HepG2 (cell line): ENCODE data around the gene ZNF3. TPM values are rescaled to one million over a fixed set of nuclear protein-coding genes. Genes with fewer than 3 reads are reported as not detected.

Experiments used
- ATAC-seq: fragments of 200-7000 bp; cut with Tn5 transposase; 3 replicates; pipeline ENCODE4 v1.9.1; 2020; ENCODE audit warnings: mild to moderate bottlenecking, moderate library complexity
- BruUV-seq: library from RNA; stranded (reverse); fragments of 400-500 nt; replicated peaks from 2 replicates; lab custom pipeline; 2021; lab: Mats Ljungman, UMichigan
- CTCF ChIA-PET: fragments of 300-600 bp; formaldehyde crosslinking; extraction: SDS; loops from one replicate; lab custom pipeline; 2021; ENCODE audit warnings: low total read pairs, inconsistent platforms, low intra/inter-chr PET ratio; lab: Yijun Ruan, JAX
- POLR2A ChIA-PET: fragments of 350-600 bp; sonication (Branson Sonifier 250); formaldehyde crosslinking; loops from one replicate; lab custom pipeline; 2020; ENCODE audit warnings: antibody characterized with exemption, inconsistent platforms; lab: Yijun Ruan, JAX
- DNase-seq: peaks from one replicate; pipeline ENCODE4 v3.0.0-alpha.2; 2015; ENCODE audit warnings: low spot score
- FAIRE-seq: peaks from 3 replicates; lab custom pipeline; 2011; peaks lifted over from hg19 to GRCh38; lab: Jason Lieb, UNC
- H2AFZ ChIP-seq: one replicate; pipeline ENCODE4 v1.6.1; 2011; ENCODE audit warnings: low read length, inconsistent platforms
- H3K27ac ChIP-seq: fragments of 300-600 bp; 3 replicates; pipeline ENCODE4 v1.8.0; 2011; ENCODE audit warnings: mixed run types, mild to moderate bottlenecking, mixed read lengths, low read length, inconsistent platforms; ENCODE audit not compliant: insufficient read depth; ENCODE audit errors: extremely low read length
- H3K27me3 ChIP-seq, 2 experiments: fragments of 200-600 bp in 1 of 2; 2 replicates in 1 of 2; 3 replicates in 1 of 2; pipeline versions ENCODE4 v1.6.0 to v1.8.0; 2011; ENCODE audit warnings: low read length in 2 of 2, mild to moderate bottlenecking in 2 of 2, moderate library complexity in 2 of 2, inconsistent platforms in 1 of 2; ENCODE audit not compliant: insufficient read depth in 2 of 2, control insufficient read depth in 1 of 2
- H3K36me3 ChIP-seq, 2 experiments: fragments of 200-600 bp in 1 of 2; replicated peaks in 1 of 2; 2 replicates in 1 of 2; 3 replicates in 1 of 2; pipeline versions ENCODE4 v1.5.1 to v1.8.0; 2011; ENCODE audit warnings: low read length in 2 of 2, inconsistent platforms in 1 of 2; ENCODE audit not compliant: insufficient read depth in 2 of 2, control insufficient read depth in 1 of 2
- H3K4me1 ChIP-seq: 2 replicates; pipeline ENCODE4 v1.5.1; 2012; ENCODE audit warnings: low read length, inconsistent platforms; ENCODE audit not compliant: insufficient read depth
- H3K4me2 ChIP-seq: 2 replicates; pipeline ENCODE4 v1.6.0; 2011; ENCODE audit warnings: low read depth, low read length, inconsistent platforms
- H3K4me3 ChIP-seq, 3 experiments: fragments of 200-600 bp in 1 of 3; sonication (generic), shearing (Covaris generic) in 1 of 3; replicated peaks in 1 of 3; 2 replicates each; pipeline ENCODE4 v1.5.1; 2011 to 2016; ENCODE audit warnings: low read length in 3 of 3, inconsistent platforms in 2 of 3, low read depth in 2 of 3, mild to moderate bottlenecking in 2 of 3, control low read depth in 1 of 3, mixed read lengths in 1 of 3; ENCODE audit not compliant: insufficient read depth in 1 of 3
- H3K79me2 ChIP-seq: one replicate; pipeline ENCODE4 v1.6.1; 2011; ENCODE audit warnings: low read length, inconsistent platforms; ENCODE audit not compliant: insufficient read depth
- H3K9ac ChIP-seq: 2 replicates; pipeline ENCODE4 v1.6.0; 2011; ENCODE audit warnings: mild to moderate bottlenecking, low read depth, low read length, inconsistent platforms; ENCODE audit not compliant: insufficient read depth
- H3K9me3 ChIP-seq: 2 replicates; pipeline ENCODE4 v1.5.1; 2012; ENCODE audit warnings: mild to moderate bottlenecking, low read length
- H4K20me1 ChIP-seq: 2 replicates; pipeline ENCODE4 v1.6.0; 2011; ENCODE audit warnings: inconsistent platforms, mild to moderate bottlenecking, low read length, moderate library complexity; ENCODE audit not compliant: insufficient read depth
- ARID3A ChIP-seq: IDR thresholded peaks from 2 replicates; pipeline ENCODE4 v1.6.1; 2012; ENCODE audit warnings: low read depth, low read length, improper control_type of control experiment
- DPF2 ChIP-seq: sonication (generic); formaldehyde crosslinking; IDR thresholded peaks from 2 replicates; pipeline ENCODE4 v1.4.0; 2020; ENCODE audit warnings: mild to moderate bottlenecking, low read depth, missing genetic modification reagents, borderline replicate concordance
- E2F2 ChIP-seq: sonication (generic); formaldehyde crosslinking; IDR thresholded peaks from 2 replicates; pipeline ENCODE4 v1.4.0; 2020; ENCODE audit warnings: missing genetic modification reagents, borderline replicate concordance
- FOXO1 ChIP-seq: sonication (generic); formaldehyde crosslinking; IDR thresholded peaks from 2 replicates; pipeline ENCODE4 v1.4.0; 2020; ENCODE audit warnings: missing genetic modification reagents
- FUBP1 ChIP-seq: sonication (generic); formaldehyde crosslinking; IDR thresholded peaks from 2 replicates; pipeline ENCODE4 v1.5.1; 2020; ENCODE audit warnings: missing genetic modification reagents, mild to moderate bottlenecking, borderline replicate concordance
- GTF3A ChIP-seq: sonication (generic); formaldehyde crosslinking; conservative IDR thresholded peaks from 2 replicates; pipeline ENCODE4 v1.4.0; 2020; ENCODE audit warnings: mild to moderate bottlenecking, missing genetic modification reagents
- JUN ChIP-seq: sonication (generic); formaldehyde crosslinking; IDR thresholded peaks from 2 replicates; pipeline ENCODE4 v1.4.0; 2020; ENCODE audit warnings: mild to moderate bottlenecking, missing genetic modification reagents
- NCOA5 ChIP-seq: sonication (generic); formaldehyde crosslinking; IDR thresholded peaks from 2 replicates; pipeline ENCODE4 v1.4.0; 2020; ENCODE audit warnings: missing genetic modification reagents
- NFE2L2 ChIP-seq: fragments of 150-350 bp; IDR thresholded peaks from 2 replicates; pipeline ENCODE4 v1.6.1; 2014; ENCODE audit warnings: low read length
- NR2F2 ChIP-seq: IDR thresholded peaks from 2 replicates; pipeline ENCODE4 v1.6.1; 2012; ENCODE audit warnings: low read depth, inconsistent platforms, borderline replicate concordance
- NR3C1 ChIP-seq: sonication (generic); formaldehyde crosslinking; IDR thresholded peaks from 2 replicates; pipeline ENCODE4 v1.4.0; 2020; ENCODE audit warnings: missing genetic modification reagents
- SCMH1 ChIP-seq: sonication (generic); formaldehyde crosslinking; IDR thresholded peaks from 2 replicates; pipeline ENCODE4 v1.9.0; 2021; ENCODE audit warnings: missing genetic modification reagents, mild to moderate bottlenecking, borderline replicate concordance
- ZBTB46 ChIP-seq: sonication (generic); formaldehyde crosslinking; IDR thresholded peaks from 2 replicates; pipeline ENCODE4 v1.4.0; 2020; ENCODE audit warnings: mild to moderate bottlenecking, missing genetic modification reagents, borderline replicate concordance
- ZNF605 ChIP-seq: sonication (generic); formaldehyde crosslinking; IDR thresholded peaks from 2 replicates; pipeline ENCODE4 v1.8.0; 2022; ENCODE audit warnings: mild to moderate bottlenecking, missing genetic modification reagents
- ZNF607 ChIP-seq: sonication (generic); formaldehyde crosslinking; IDR thresholded peaks from 2 replicates; pipeline ENCODE4 v1.5.1; 2020; ENCODE audit warnings: missing genetic modification reagents, mild to moderate bottlenecking, borderline replicate concordance
- ZNF713 ChIP-seq: sonication (generic); formaldehyde crosslinking; IDR thresholded peaks from 2 replicates; pipeline ENCODE4 v1.4.0; 2020; ENCODE audit warnings: mild to moderate bottlenecking, missing genetic modification reagents
- WGBS: methylation state at CpG from one replicate; pipeline ENCODE4 v1.1.6; 2017; ENCODE audit warnings: low lambda C conversion rate; 5-methylcytosine and 5-hydroxymethylcytosine counted together
- in situ Hi-C: cut with HindIII; loops from 2 replicates; pipeline ENCODE4 v1.10.0; 2017; ENCODE audit warnings: low pct_unique_long_range_greater_than_20kb; ENCODE audit not compliant: extremely low pct_ligation_motif_present
- intact Hi-C: fragments of 100-400 bp; cut with micrococcal nuclease; formaldehyde crosslinking; loops from one replicate; pipeline ENCODE4 v1.10.0; 2022; ENCODE audit not compliant: unreplicated experiment
- polyA plus RNA-seq, 8 experiments: library from polyadenylated mRNA; depleted of rRNA in 3 of 8; stranded (reverse) in 7 of 8; unstranded in 1 of 8; fragments of >200 nt; fragmentation: Illumina TruSeq in 4 of 8; extraction: Trizol in 4 of 8; gene quantifications; 2 replicates each; pipeline versions ENCODE4 v1.2.1 to v1.2.3, GENCODE V29; 2011 to 2016; ENCODE audit warnings: low read depth in 4 of 8, missing spikeins in 1 of 8, mixed read lengths in 1 of 8; ENCODE audit not compliant: insufficient read depth in 1 of 8
- total RNA-seq, 5 experiments: library from RNA; depleted of rRNA; stranded (reverse); fragments of >200 nt; fragmentation: Illumina TruSeq; extraction: Trizol; gene quantifications; 2 replicates each; pipeline ENCODE4 v1.2.3, GENCODE V29; 2016; ENCODE audit warnings: low read depth in 1 of 5

Gene ZNF3
- total and polyA plus RNA-seq, 2 of the 13 experiments (the other 11 are each of a cell fraction or from before 2014, with no cell fraction given), result 33.7 to 56.9 TPM

GRCh38 chr7:100101016-100101862 is 19.7 kb upstream of the ZNF3 start, which contains the start of the genes AP4M1 and MCM7:
Gene AP4M1 (plus strand): TSS chr7:100101643. CDS start chr7:100101715, 72 bp downstream.
Gene MCM7 (minus strand): TSS chr7:100101397. CDS start chr7:100101294, 103 bp downstream.
- H3K4me3 ChIP-seq, result peak within 1 kb of the TSS; percentile 85 to 99 (median 86)
- no peaks in the 10 kb centered on the region; the same call in 1 of the 2 replicates for H4K20me1 ChIP-seq
- TSS peak; percentile 63 for BruUV-seq
- peak within 1 kb of the TSS; percentile 95 for H3K27ac ChIP-seq
- in situ Hi-C loops, result no loop called here
- H3K9me3 ChIP-seq, result no peaks in the 10 kb centered on the region
- H3K9ac ChIP-seq, result peak within 1 kb of the TSS; percentile 92
- H2AFZ ChIP-seq, result no peak within 1 kb of the TSS
- H3K36me3 ChIP-seq, result peaks cover 22 to 33% of the 10 kb centered on the region in 2 experiments
- H3K79me2 ChIP-seq, result peaks cover 23% of the 10 kb centered on the region
- ATAC-seq (peak; percentile 90), DNase-seq (peak; percentile 97), FAIRE-seq (peak; percentile 67)
- ChIA-PET CTCF (no interaction called here), POLR2A (interaction anchor here (0.8 to 3.5 kb wide), 20 partner anchors 10 to 343 kb away, joined by 3 to 48 read pairs (median 9); partner anchors contain the start of genes AZGP1, CNPY4, COPS6 and LAMTOR4)
- H3K4me2 ChIP-seq, result peak within 1 kb of the TSS; percentile 85
- under 1% methylated on average over 38 of the region's 80 CpGs for WGBS
- H3K27me3 ChIP-seq, result no peaks in the 10 kb centered on the region
- intact Hi-C loops, result loop anchor here (2.0 kb wide), 1 partner anchor 18 kb away; the partner anchor contains the start of genes CNPY4 and TAF6
- H3K4me1 ChIP-seq, result peaks cover 22% of the 10 kb centered on the region
- TF ChIP-seq SCMH1 (CRISPR knock-in tag) (no peak), DPF2 (no peak), FOXO1 (CRISPR knock-in tag) (no peak), NCOA5 (CRISPR knock-in tag) (no peak), GTF3A (no peak), NR3C1 (CRISPR knock-in tag) (no peak), FUBP1 (no peak), NFE2L2 (no peak), ZBTB46 (CRISPR knock-in tag) (no peak), NR2F2 (no peak), JUN (CRISPR knock-in tag) (0 out of 2 replicates have a peak, but pooled peaks have one; percentile 22), ZNF605 (peak; percentile 23; the same call in 1 of the 2 replicates), ARID3A (no peak), E2F2 (peak; percentile 82; the same call in 1 of the 2 replicates), ZNF607 (CRISPR knock-in tag) (no peak; the same call in 1 of the 2 replicates), ZNF713 (CRISPR knock-in tag) (0 out of 2 replicates have a peak, but pooled peaks have one; percentile 52)
